NK-92 treated with Interleukin-12 subunit alpha and Interleukin-12 subunit beta, amount 100 ng/mL, for 24 hours (cell line): ENCODE results near the gene SLC8A2.

Experiments used
- DNase-seq: peaks from one replicate; lab custom pipeline; 2025; lab: John Stamatoyannopoulos, UW

SLC8A2 gene

GRCh38 chr19:47503826-47504150, 32.1 kb upstream of the SLC8A2 start:
- DNase-seq: no peak

- DNase-seq: no peak
Observed at GRCh38 chr19:47503130-47503825, 31.6 kb upstream of the SLC8A2 start.

- no peak for DNase-seq
Observed at GRCh38 chr19:47499863-47500830, 28.5 kb upstream of the SLC8A2 start.

DNA sequence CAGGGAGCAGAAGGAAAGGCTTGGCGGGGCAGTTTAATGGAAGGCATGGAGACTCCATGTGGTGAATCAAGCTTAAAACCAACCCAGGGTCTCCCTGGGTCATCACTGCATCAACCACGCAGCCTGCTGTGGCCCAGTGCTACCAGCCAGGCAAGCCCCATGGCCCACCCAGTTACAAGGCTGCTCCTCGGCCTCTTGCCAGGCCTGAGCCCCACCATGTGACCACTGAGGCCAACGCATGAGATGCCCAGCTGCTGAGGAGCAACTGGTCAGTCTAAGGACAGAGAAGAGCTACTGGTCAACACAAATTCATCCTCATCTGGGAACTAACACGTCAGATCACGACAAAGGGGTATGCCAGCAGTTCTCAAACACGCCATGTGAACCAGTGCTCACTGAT, 27.7 kb upstream of the SLC8A2 start:
- no peak for DNase-seq

GRCh38 chr19:47498561-47498960, 26.9 kb upstream of the SLC8A2 start:
- DNase-seq: no peak

DNA sequence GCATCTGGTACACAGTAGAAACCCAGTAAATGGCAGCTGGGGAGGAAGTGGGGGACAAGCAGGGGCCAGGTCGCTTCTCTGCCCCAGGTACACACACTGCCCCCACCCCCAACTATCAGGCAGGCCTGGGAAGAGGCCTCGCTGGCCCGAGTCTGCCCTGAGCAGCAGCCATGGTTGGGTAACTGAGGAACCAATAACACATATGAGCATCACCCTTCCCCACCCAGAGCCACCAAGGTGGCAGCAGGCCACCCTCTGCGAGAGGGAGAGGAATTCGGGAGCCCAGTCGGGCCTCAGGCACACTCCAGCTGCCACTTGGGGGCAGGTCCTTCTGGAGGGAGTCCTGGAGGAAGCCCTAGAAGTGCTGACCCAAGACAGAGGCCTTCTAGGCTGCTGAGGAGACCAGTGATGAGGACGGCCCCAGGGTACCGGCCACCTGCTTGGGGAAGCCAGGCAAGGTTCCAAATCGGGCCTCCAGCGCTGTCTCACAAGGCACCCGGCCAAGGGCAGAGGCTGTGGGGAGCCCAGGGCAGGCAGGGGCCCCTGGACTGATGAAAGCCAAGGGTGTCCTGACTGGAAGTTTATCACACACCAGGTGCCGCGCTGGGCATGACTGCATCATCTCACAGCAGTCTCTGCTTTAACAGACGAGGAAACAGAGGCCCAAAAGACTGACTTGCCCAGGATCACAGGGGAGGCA, 26.3 kb upstream of the SLC8A2 start:
- DNase-seq: no peak

- no peak for DNase-seq
Observed at GRCh38 chr19:47497050-47497766, 25.5 kb upstream of the SLC8A2 start.

DNA sequence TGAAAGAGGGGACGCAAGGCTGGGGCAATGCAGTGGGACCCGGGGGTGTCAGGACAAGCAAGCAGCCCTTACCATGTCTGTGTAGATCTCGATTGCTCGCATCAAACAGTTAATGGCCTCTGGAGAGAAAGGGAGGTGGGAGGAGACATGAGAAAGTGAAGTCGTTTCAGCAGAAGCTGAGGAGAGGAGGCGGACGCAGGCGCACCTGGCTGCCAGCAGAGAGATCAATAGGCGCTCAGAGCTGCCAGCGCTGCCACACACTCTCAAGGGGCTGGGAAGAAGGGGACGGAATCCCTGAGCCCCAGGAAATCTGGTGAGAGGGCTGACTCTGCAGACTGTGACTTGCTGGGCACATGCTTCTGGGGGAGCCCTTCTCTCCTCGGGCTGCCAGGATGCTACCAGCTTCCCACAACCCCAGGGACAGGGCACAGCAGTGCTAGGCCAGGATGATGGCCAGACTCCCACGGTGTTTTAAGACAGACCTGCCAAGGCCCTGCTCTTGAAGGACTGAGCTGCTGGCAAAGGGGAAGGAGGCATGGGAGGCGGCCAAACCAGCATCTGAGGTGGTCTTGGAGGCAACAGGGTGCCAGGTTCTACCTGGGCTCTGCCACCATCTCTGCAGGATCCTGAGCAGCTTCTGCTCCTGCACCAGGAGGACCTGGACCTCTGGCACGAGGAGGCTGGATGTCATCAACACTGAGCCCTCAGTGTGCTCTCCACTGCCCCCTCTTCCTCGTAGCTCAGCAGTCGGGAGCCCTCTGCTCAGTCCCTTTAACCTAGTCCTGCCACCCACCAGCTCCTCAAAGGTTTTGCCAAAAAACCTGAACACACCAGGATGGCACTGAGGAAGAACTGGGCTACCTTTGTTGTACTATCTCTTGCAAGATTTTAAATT, 24.0 kb upstream of the SLC8A2 start:
- DNase-seq: no peak

DNA sequence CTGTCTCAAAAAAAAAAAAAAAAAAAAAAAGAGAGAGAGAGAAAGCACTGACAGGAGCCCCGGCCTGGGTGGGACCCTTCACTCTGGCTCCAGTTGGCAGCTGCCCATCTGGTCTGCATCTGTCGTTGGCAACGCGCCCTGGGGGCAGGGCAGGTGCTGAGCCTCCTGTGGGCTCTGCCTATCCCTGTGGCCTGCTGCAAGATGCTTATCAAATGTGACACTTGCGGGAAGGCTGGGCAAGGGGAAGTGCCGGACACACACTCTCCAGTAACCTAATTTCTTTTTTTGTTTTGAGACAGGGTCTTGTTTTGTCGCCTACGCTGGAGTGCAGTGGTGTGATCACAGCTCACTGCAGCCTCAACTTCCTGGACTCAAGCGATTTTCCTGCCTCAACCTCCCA, 23.0 kb upstream of the SLC8A2 start:
- no peak for DNase-seq

DNA sequence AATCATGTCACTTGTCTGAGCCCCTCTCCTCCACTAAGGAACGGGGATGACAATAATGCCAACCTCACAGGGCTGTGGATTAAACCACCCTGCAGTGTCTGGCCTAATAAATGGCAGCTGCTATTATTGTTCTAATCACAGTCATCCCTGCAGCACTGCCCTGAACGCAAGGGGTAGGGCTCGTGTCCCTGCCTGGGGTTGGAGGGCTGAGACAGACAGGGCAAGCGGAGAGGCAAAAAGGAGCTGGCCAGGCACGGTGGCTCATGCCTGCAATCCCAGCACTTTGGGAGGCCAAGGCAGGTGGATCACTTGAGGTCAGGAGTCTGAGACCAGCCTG, 22.5 kb upstream of the SLC8A2 start:
- DNase-seq: no peak

DNA sequence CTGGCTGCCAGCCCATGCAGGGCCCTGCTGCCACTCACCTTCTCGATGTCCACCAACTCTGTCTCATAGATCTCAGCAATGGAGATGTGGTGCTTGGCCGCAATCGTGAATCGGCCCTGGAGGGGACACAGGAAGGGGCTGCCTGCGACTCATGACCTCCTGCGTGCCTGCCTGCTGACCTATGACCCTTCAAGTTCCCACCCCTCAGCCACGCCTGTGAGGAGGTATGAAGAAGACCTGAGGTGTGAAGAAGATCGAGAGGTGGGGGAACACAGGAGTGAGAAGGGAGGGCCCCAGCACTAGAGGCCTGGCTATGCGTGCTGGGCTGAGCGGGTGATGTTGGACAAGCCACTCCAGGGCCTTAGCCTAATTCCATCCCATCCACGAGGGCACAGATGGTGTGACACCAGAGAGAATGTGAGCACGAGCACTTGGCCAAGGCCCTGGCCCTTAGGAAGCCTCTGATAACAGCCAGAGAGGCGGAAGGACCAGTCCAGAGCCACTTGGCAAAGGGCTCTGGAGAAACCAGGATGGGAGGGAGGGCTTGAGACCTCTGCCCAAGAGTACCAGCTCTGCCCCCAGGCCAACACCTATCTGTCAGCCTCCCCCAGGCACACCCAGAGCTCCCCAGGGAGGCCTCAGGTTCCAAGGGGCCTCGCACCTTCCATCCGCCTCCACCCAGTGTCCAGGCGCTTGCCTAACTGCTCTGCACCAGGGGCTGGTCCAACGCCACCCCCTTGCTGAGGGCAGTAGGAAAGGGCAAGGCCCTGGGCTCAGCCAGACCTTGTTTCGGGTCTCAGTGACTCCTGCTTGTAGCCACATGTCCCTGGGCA, 21.9 kb upstream of the SLC8A2 start:
- no peak for DNase-seq

DNA sequence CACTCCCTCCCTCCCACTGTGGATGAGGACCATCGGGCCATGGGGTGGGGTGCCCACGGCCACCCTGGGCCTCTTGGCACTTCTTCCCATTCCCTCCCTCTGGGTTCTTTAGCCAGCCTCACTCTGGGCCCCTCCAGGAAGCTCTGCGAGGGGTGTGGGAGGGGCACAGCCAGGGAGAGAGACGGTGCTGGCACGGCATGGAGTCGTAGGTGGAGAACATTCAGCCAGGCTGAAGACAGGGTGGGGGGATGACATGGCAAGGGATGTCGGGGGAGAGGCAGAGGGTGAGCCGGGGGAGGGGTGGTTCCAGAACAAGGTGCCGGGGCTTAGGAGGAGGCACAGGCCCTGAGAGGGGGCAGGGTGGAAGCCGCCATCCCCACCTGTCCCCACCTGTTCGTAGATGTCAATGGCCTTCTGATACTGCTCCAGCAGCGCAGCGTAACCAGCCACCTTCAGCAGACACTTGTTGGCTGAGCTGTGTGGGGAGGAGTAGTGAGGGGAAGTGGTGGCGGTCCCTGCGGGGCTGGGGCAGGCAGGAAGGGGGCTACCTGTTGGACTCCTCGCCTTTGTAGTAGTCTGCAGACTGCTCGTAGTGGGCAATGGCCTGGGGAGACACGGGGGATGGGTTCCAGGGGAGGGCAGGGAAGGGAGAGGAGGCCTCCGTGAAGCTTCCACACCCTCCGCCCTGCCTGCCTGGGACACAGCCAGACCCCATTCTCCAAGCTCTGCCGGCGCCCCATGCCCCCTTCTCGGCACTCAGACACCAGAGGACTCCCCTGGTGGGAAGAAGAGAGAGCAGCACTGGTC, 21.1 kb upstream of the SLC8A2 start:
- no peak for DNase-seq

GRCh38 chr19:47492137-47492533, 20.4 kb upstream of the SLC8A2 start:
- no peak for DNase-seq

DNA sequence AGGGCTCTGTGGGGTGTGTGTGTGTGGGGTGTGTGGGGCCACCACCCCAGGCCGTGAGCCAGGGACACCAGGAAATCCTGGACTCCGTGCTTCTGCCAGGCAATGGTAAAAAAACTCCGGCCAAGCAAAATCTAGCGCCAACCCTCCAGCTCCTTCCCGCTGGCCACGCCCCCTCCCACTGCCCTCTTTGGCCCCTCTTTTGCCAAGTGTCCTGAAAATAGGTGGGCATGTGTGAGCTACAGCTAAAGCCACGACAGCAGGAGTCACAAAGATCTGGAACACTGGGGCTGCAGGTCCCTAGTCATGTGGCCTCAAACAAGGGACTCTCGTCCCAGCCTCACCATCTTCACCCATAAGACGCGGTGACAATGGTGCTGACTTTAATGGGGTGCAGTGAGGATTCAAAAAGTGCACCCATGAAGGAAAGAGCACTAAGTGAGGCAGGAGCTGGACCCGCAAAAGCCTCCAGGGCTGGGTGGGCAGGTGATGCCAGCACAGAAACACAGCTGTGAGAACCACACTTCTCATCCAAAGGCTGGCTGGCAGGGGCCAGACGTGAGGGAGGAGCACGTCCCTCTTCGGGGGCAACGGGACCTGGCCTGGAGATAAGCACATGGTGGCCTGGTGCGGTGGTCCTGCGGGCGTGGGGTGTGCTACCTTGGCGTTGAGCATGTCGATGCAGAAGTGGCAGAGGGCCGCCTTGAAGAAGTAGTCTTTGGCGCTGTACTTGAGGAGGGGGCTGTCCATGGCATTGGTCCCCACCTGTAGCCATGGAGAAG, 19.9 kb upstream of the SLC8A2 start:
- DNase-seq: no peak

GRCh38 chr19:47490847-47491246, 19.2 kb upstream of the SLC8A2 start:
- DNase-seq: no peak

- no peak for DNase-seq
Observed at GRCh38 chr19:47490031-47490430, 18.3 kb upstream of the SLC8A2 start.

- DNase-seq: no peak
Observed at GRCh38 chr19:47489072-47489914, 17.6 kb upstream of the SLC8A2 start.
